ENCODE measurements around the gene NPFFR1. TPM values are rescaled to one million over a fixed set of nuclear protein-coding genes. Genes with fewer than 3 reads are reported as not detected.

NPFFR1 gene
- total RNA-seq, 1 donor from 2014 or later = not detected

DNA sequence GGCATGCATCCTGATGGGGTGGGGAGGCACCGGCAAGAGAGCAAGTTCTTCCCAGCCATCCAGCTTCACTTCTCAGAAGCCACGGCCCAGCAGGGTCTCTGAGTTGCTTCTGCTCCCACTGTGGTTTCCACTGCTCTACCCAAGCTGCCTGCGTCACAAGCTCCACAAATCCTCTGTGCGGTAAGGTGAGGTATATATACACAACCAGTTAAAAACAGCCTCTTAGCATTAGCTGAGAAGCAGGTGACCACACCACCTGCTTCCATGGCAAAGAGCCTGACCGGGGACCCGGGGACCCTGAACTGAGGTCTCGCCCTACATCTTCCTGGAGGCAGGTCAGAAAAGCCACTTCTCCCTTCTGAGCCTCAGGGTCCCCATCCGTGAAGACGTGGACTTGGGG, 46.9 kb upstream of the NPFFR1 start:
- Mint-ChIP-seq H3K9me3 (ENCODE audit: low read depth) (no peaks in the 10 kb centered on the region), H3K4me3 (ENCODE audit: unreplicated experiment) (no peak overlapping the region), H3K27ac (ENCODE audit: unreplicated experiment) (no peak overlapping the region), H3K27me3 (ENCODE audit: low read depth) (no peaks in the 10 kb centered on the region), H3K36me3 (ENCODE audit: low read depth) (no peaks in the 10 kb centered on the region), H3K4me1 (ENCODE audit: low read depth) (peaks cover 20% of the 10 kb centered on the region)
- TF ChIP-seq, protein P1, sequence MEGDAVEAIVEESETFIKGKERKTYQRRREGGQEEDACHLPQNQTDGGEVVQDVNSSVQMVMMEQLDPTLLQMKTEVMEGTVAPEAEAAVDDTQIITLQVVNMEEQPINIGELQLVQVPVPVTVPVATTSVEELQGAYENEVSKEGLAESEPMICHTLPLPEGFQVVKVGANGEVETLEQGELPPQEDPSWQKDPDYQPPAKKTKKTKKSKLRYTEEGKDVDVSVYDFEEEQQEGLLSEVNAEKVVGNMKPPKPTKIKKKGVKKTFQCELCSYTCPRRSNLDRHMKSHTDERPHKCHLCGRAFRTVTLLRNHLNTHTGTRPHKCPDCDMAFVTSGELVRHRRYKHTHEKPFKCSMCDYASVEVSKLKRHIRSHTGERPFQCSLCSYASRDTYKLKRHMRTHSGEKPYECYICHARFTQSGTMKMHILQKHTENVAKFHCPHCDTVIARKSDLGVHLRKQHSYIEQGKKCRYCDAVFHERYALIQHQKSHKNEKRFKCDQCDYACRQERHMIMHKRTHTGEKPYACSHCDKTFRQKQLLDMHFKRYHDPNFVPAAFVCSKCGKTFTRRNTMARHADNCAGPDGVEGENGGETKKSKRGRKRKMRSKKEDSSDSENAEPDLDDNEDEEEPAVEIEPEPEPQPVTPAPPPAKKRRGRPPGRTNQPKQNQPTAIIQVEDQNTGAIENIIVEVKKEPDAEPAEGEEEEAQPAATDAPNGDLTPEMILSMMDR (IDR thresholded peaks at IDR 0.05) = no peak
- peak; percentile 59 for DNase-seq (ENCODE audit: low spot score)

DNA sequence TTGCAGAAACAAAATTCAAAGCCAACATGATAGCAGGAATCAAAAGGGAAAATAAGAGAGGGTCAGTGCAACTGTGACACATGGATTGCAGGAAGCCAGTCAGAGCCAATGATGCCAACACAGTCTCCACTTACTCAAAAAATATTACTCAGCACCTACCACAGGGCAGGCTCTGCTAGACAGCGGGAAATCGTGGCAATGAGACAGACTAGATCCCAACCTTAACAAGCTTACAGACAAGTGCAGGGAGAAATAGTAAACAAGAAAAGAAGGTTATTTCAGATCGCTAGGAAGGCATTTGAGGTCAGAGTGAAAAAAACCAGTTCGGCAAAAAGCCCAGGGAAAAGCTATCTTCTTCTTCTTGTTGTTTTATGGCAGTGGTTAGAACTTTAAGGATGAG, 45.2 kb upstream of the NPFFR1 start:
- DNase-seq (ENCODE audit: low spot score) = no peak

DNA sequence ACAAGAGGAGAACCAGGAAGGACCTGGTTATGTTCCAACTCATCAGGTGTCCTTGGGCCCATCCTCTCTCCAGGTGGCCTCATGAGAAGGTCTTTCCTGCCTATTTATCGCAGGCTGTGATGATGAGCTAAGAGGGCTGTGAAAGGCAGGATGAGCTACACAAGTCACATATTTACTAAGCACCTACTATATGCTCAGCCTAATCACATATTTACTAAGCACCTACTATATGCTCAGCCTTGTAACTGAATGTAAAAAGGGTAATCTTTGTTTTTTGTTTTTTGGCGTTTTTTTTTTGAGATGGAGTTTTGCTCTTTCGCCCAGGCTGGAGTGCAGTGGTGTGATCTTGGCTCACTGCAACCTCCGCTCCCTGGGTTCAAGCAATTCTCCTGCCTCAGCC, 44.2 kb upstream of the NPFFR1 start:
- TF ChIP-seq, protein P1 (IDR thresholded peaks at IDR 0.05) = no peak
- Mint-ChIP-seq H3K27ac (ENCODE audit: unreplicated experiment) (no peak overlapping the region), H3K36me3 (ENCODE audit: low read depth) (no peaks in the 10 kb centered on the region), H3K4me3 (ENCODE audit: unreplicated experiment) (no peak overlapping the region), H3K27me3 (ENCODE audit: low read depth) (no peaks in the 10 kb centered on the region), H3K9me3 (ENCODE audit: low read depth) (no peaks in the 10 kb centered on the region), H3K4me1 (ENCODE audit: low read depth) (peaks cover 21% of the 10 kb centered on the region)
- no peak for DNase-seq (ENCODE audit: low spot score)

More for the DNA sequence above, 45.2 kb upstream of the NPFFR1 start:
- H3K27me3 Mint-ChIP-seq (ENCODE audit: low read depth) = no peaks in the 10 kb centered on the region
- no peaks in the 10 kb centered on the region for H3K9me3 Mint-ChIP-seq (ENCODE audit: low read depth)
- TF ChIP-seq, protein P1 (IDR thresholded peaks at IDR 0.05) = no peak
- H3K36me3 Mint-ChIP-seq (ENCODE audit: low read depth) = no peaks in the 10 kb centered on the region
- H3K4me3 Mint-ChIP-seq (ENCODE audit: unreplicated experiment) = no peak overlapping the region
- H3K27ac Mint-ChIP-seq (ENCODE audit: unreplicated experiment) = no peak overlapping the region
- H3K4me1 Mint-ChIP-seq (ENCODE audit: low read depth) = peaks cover 21% of the 10 kb centered on the region

DNA sequence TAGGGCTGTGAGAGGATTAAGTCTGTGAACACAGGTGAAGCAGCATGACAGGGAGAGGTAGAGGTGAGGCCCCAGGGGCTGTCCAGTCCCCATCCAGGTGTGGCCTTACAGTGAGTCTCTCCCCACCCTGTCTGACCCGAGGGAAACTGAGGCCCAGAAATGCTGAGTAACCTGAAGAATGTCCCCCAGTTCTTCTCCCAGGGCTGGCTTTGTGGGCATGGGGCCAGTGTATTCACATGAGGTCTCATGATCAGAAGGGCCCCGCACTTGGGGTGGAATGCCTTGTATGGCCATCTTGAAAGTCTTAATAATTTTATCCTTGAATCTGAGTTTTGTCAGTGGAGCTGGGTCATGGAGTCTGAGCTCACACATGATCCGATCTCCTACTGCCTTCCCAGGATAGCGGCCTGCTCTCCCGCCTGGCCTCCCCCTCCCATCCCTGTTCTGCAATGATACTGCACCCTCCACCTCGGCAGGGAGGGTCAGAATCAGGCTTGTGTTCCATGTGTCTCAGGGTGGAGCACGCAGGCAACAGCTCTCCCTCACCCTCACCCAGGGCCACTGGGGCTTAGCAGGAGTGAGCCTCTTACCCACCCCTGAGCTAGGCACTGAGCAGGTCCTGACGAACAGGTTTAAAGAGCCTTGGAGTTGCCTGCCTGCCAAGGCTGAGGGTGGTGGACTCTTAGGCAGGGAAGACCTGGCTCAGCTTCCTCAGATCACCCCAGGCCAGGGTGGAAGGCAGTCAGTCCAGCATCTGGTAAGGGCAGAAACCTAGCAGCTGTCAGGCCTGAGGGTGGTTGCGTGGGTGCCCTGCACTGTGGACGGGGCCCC, 41.4 kb upstream of the NPFFR1 start:
- no peak overlapping the region for H3K4me3 Mint-ChIP-seq (ENCODE audit: unreplicated experiment)
- peak; percentile 67 for DNase-seq (ENCODE audit: low spot score)
- H3K27me3 Mint-ChIP-seq (ENCODE audit: low read depth) = no peaks in the 10 kb centered on the region
- no peaks in the 10 kb centered on the region for H3K36me3 Mint-ChIP-seq (ENCODE audit: low read depth)
- H3K4me1 Mint-ChIP-seq (ENCODE audit: low read depth) = peaks cover 8% of the 10 kb centered on the region
- H3K27ac Mint-ChIP-seq (ENCODE audit: unreplicated experiment) = no peak overlapping the region
- H3K9me3 Mint-ChIP-seq (ENCODE audit: low read depth) = no peaks in the 10 kb centered on the region
- TF ChIP-seq, protein P1 (IDR thresholded peaks at IDR 0.05) = no peak

DNA sequence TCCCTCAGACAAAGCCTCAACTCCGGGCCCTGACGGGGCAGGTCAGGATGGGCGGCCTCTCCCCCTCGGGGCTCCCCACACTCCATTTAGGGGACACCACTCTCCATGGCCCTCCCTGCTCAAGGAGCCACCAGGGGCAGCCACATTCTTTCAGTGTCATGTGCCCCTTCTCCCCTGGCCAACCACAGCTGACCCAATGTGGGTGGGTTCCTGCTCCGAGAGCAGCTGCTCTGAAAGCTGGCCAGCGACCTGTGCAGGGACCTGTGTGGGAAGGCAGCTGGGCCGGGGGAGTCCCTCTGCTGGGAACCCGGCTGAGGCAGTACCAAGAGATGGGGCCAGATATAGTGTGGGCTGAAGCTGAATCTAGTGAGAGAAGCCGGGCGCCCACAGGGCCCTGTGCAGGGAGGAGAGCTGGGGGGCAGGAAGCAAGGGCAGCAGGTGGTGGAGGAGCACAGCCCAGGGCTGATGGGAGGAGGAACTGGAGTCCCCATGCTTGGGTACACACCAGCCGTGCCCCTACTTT, 40.6 kb upstream of the NPFFR1 start:
- no peaks in the 10 kb centered on the region for H3K36me3 Mint-ChIP-seq (ENCODE audit: low read depth)
- DNase-seq (ENCODE audit: low spot score) = peak; percentile 81
- no peaks in the 10 kb centered on the region for H3K27me3 Mint-ChIP-seq (ENCODE audit: low read depth)
- TF ChIP-seq, protein P1 (IDR thresholded peaks at IDR 0.05) = no peak
- no peaks in the 10 kb centered on the region for H3K9me3 Mint-ChIP-seq (ENCODE audit: low read depth)
- no peak overlapping the region for H3K27ac Mint-ChIP-seq (ENCODE audit: unreplicated experiment)
- no peak overlapping the region for H3K4me3 Mint-ChIP-seq (ENCODE audit: unreplicated experiment)
- H3K4me1 Mint-ChIP-seq (ENCODE audit: low read depth) = peaks cover 8% of the 10 kb centered on the region
